B cell (primary cell): ENCODE results near the gene FHDC1. TPM values are rescaled to one million over a fixed set of nuclear protein-coding genes. Genes with fewer than 3 reads are reported as not detected.

ENCODE experiments used
- ATAC-seq: fragments of 200-7000 bp; cut with Tn5 transposase; one replicate; pipeline ENCODE4 v1.10.0; 2021; ENCODE audit warnings: low read depth, mild to moderate bottlenecking, moderate number of reproducible peaks, moderate library complexity
- CTCF ChIA-PET: fragments of 350-600 bp; sonication (Branson Sonifier 250); formaldehyde crosslinking; loops from one replicate; lab custom pipeline; 2021; ENCODE audit warnings: antibody characterized with exemption, inconsistent platforms; lab: Charles Lee
- POLR2A ChIA-PET: fragments of 350-600 bp; sonication (Branson Sonifier 250); formaldehyde crosslinking; loops from one replicate; lab custom pipeline; 2021; ENCODE audit warnings: antibody characterized with exemption; lab: Charles Lee
- DNase-seq: peaks from one replicate; pipeline ENCODE4 v3.0.0; 2013
- H2AFZ ChIP-seq: 2 replicates; pipeline ENCODE4 v1.6.1; 2012; ENCODE audit warnings: mild to moderate bottlenecking, low read depth, low read length; ENCODE audit not compliant: insufficient read depth, poor library complexity, severe bottlenecking
- H3K27ac ChIP-seq, 2 donors: 1 replicate in 1 of 2; 2 replicates in 1 of 2; pipeline ENCODE4 v1.5.1; 2012 to 2013; ENCODE audit warnings: low read length in 2 of 2, mild to moderate bottlenecking in 2 of 2, moderate library complexity in 1 of 2
- H3K27me3 ChIP-seq, 4 experiments: fragments of 200-600 bp in 1 of 4; sonication (generic) in 1 of 4; replicated peaks in 1 of 4; 1 replicate in 2 of 4; 2 replicates in 2 of 4; pipeline versions ENCODE4 v1.6.1 to v1.7.0; 2013 to 2016; ENCODE audit warnings: low read length in 3 of 4, mild to moderate bottlenecking in 2 of 4, mixed read lengths in 1 of 4, moderate library complexity in 1 of 4; ENCODE audit not compliant: insufficient read depth in 4 of 4, control insufficient read depth in 3 of 4; ENCODE audit errors: control extremely low read depth in 1 of 4
- H3K36me3 ChIP-seq, 2 experiments: replicated peaks in 1 of 2; 1 replicate in 1 of 2; 2 replicates in 1 of 2; pipeline versions ENCODE4 v1.6.1 to v1.7.1; 2013; ENCODE audit warnings: low read length in 1 of 2; ENCODE audit not compliant: insufficient read depth in 2 of 2, control insufficient read depth in 1 of 2; ENCODE audit errors: control extremely low read depth in 1 of 2, extremely low read depth in 1 of 2
- H3K4me1 ChIP-seq, 2 donors: fragments of 200-600 bp in 1 of 2; sonication (generic) in 1 of 2; 1 replicate in 1 of 2; 2 replicates in 1 of 2; pipeline versions ENCODE4 v1.5.1 to v1.6.1; 2013 to 2017; ENCODE audit warnings: low read length in 2 of 2; ENCODE audit not compliant: control insufficient read depth in 2 of 2, insufficient read depth in 2 of 2
- H3K4me2 ChIP-seq: replicated peaks from 2 replicates; pipeline ENCODE3; 2012; ENCODE audit warnings: mild to moderate bottlenecking, low read depth, low read length; ENCODE audit not compliant: poor library complexity, severe bottlenecking
- H3K4me3 ChIP-seq, 5 experiments: fragments of 200-600 bp in 1 of 5; sonication (generic) in 1 of 5; 1 replicate in 3 of 5; 2 replicates in 2 of 5; pipeline versions ENCODE4 v1.5.1 to v1.7.0; 2011 to 2016; ENCODE audit warnings: low read length in 4 of 5, mild to moderate bottlenecking in 4 of 5, low read depth in 2 of 5, control low read depth in 1 of 5, moderate library complexity in 1 of 5; ENCODE audit not compliant: insufficient read depth in 1 of 5; ENCODE audit errors: control extremely low read depth in 1 of 5, extremely low read depth in 1 of 5
- H3K79me2 ChIP-seq: fragments of 200-600 bp; sonication (generic); one replicate; pipeline ENCODE4 v1.6.0; 2016; ENCODE audit warnings: low read length; ENCODE audit not compliant: control insufficient read depth, insufficient read depth
- H3K9ac ChIP-seq: fragments of 200-600 bp; sonication (generic); 2 replicates; pipeline ENCODE4 v1.6.1; 2017; ENCODE audit warnings: mild to moderate bottlenecking, low read length, moderate library complexity
- H3K9me3 ChIP-seq, 3 donors: one replicate each; pipeline versions ENCODE4 v1.6.1 to v1.7.1; 2013; ENCODE audit warnings: low read length in 2 of 3; ENCODE audit not compliant: control insufficient read depth in 2 of 3, insufficient read depth in 1 of 3; ENCODE audit errors: control extremely low read depth in 1 of 3
- H4K20me1 ChIP-seq: 2 replicates; pipeline ENCODE4 v1.6.0; 2012; ENCODE audit warnings: mild to moderate bottlenecking, low read length; ENCODE audit not compliant: insufficient read depth, control insufficient read depth, poor library complexity, severe bottlenecking
- H3K27ac Mint-ChIP-seq: one replicate; pipeline ENCODE4 v1.8.0; 2021; ENCODE audit warnings: mixed read lengths
- H3K27me3 Mint-ChIP-seq: one replicate; pipeline ENCODE4 v1.8.0; 2021; ENCODE audit warnings: mixed read lengths
- H3K4me1 Mint-ChIP-seq: one replicate; pipeline ENCODE4 v1.8.0; 2021; ENCODE audit warnings: mixed read lengths
- H3K4me3 Mint-ChIP-seq: one replicate; pipeline ENCODE4 v1.8.0; 2021; ENCODE audit warnings: mixed read lengths
- H3K9me3 Mint-ChIP-seq: one replicate; pipeline ENCODE4 v1.8.0; 2022; ENCODE audit warnings: mixed read lengths; ENCODE audit not compliant: insufficient read depth
- CTCF ChIP-seq: fragments of 200-600 bp; IDR thresholded peaks from one replicate; pipeline ENCODE4 v1.8.0; 2022; ENCODE audit warnings: antibody characterized with exemption, mild to moderate bottlenecking
- EZH2 ChIP-seq: IDR thresholded peaks from 2 replicates; pipeline ENCODE4 v1.6.1; 2012; ENCODE audit warnings: borderline replicate concordance, low read depth, mild to moderate bottlenecking, moderate library complexity, low read length; ENCODE audit not compliant: insufficient read depth, poor library complexity, severe bottlenecking
- WGBS: methylation state at CpG from one replicate; pipeline ENCODE4 v1.1.5; 2013; ENCODE audit warnings: missing lambda C conversion rate; ENCODE audit not compliant: insufficient coverage; 5-methylcytosine and 5-hydroxymethylcytosine counted together
- intact Hi-C: fragments of 100-400 bp; cut with micrococcal nuclease; formaldehyde crosslinking; loops from one replicate; pipeline ENCODE4 v1.10.0; 2022
- polyA plus RNA-seq: library from polyadenylated mRNA; depleted of rRNA; stranded (reverse); fragments of >200 nt; gene quantifications from 2 replicates; pipeline ENCODE4 v1.2.3, GENCODE V29; 2012
- total RNA-seq, 2 donors: library from RNA; stranded (reverse); fragments of 120-200 nt in 1 of 2; gene quantifications; 1 replicate in 1 of 2; 2 replicates in 1 of 2; pipeline versions ENCODE4 v1.2.3 to v1.2.4, GENCODE V29; 2013 to 2022

Gene FHDC1
- total and polyA plus RNA-seq, 2 donors (not counting 1 experiment from before 2014, with no cell fraction given): 0.13 to 0.57 TPM

GRCh38 chr4:153014460-153014859 is 78.3 kb downstream of the FHDC1 start:
- Mint-ChIP-seq H3K4me1 (peaks cover 25% of the 10 kb centered on the region), H3K4me3 (no peak overlapping the region), H3K27ac (no peak overlapping the region), H3K9me3 (peaks cover 10% of the 10 kb centered on the region), H3K27me3 (no peaks in the 10 kb centered on the region)
- ChIA-PET CTCF (no interaction called here), POLR2A (no interaction called here)
- H3K27ac ChIP-seq: no peak overlapping the region
- no peak overlapping the region for H3K4me3 ChIP-seq
- no peaks in the 10 kb centered on the region for H3K27me3 ChIP-seq
- H3K4me1 ChIP-seq: peaks cover 17 to 19% of the 10 kb centered on the region in 2 donors
- DNase-seq: no peak
- intact Hi-C loops: no loop called here
- peaks cover 4 to 26% (median 12%) of the 10 kb centered on the region in 3 donors for H3K9me3 ChIP-seq
- no peak overlapping the region for H3K9ac ChIP-seq
- H3K4me2 ChIP-seq: no peak overlapping the region
- TF ChIP-seq CTCF (no peak), EZH2 (no peak)
- H3K36me3 ChIP-seq: no peaks in the 10 kb centered on the region
- no peak overlapping the region for H2AFZ ChIP-seq
- ATAC-seq: no peak
- H3K79me2 ChIP-seq: no peaks in the 10 kb centered on the region
- no peaks in the 10 kb centered on the region for H4K20me1 ChIP-seq

GRCh38 chr4:153016592-153016991 is 80.5 kb downstream of the FHDC1 start:
- ATAC-seq: no peak
- CTCF ChIA-PET: no interaction called here
- peaks cover 14% of the 10 kb centered on the region for H3K4me1 Mint-ChIP-seq

More at GRCh38 chr4:153016592-153016991, 80.5 kb downstream of the FHDC1 start:
- Mint-ChIP-seq H3K4me3 (no peak overlapping the region), H3K27me3 (peaks cover 3% of the 10 kb centered on the region), H3K27ac (no peak overlapping the region), H3K9me3 (peaks cover 7% of the 10 kb centered on the region)
- Histone ChIP-seq H3K4me1 (peaks cover 7% of the 10 kb centered on the region in 2 donors), H2AFZ (no peak overlapping the region), H3K36me3 (no peaks in the 10 kb centered on the region), H3K79me2 (no peaks in the 10 kb centered on the region), H3K9me3 (peaks cover 0 to 11% (median 0%) of the 10 kb centered on the region in 3 donors), H3K9ac (no peak overlapping the region), H4K20me1 (no peaks in the 10 kb centered on the region), H3K4me3 (no peak overlapping the region), H3K4me2 (no peak overlapping the region), H3K27ac (no peak overlapping the region), H3K27me3 (no peaks in the 10 kb centered on the region)
- POLR2A ChIA-PET: no interaction called here
- intact Hi-C loops: no loop called here
- TF ChIP-seq CTCF (no peak), EZH2 (no peak)
- 82% methylated on average over 3 of the region's 4 CpGs for WGBS
- no peak for DNase-seq
